Fibroblast of pulmonary artery (primary cell): Measurements from ENCODE around the gene PIK3CD.
A peak's percentile ranks its signal among the peaks of the same experiment; 100 is the strongest.
"Not testable (repeated sequence)": the region's sequence is repeated elsewhere in the genome, so short reads cannot be mapped to it uniquely, and the experiment has no call there.

Experiments
- DNase-seq: peaks from one replicate; pipeline ENCODE4 v3.0.0-alpha.2; 2010; ENCODE audit warnings: low read depth
- H3K4me3 ChIP-seq: replicated peaks from 2 replicates; pipeline ENCODE4 v1.5.1; 2011; ENCODE audit warnings: low read depth, mild to moderate bottlenecking, control low read depth, low read length, moderate library complexity
- CTCF ChIP-seq: IDR thresholded peaks from 2 replicates; pipeline ENCODE4 v1.5.1; 2011; ENCODE audit warnings: mild to moderate bottlenecking, control low read depth, low read length, inconsistent platforms; ENCODE audit errors: missing control alignments

PIK3CD gene

GRCh38 chr1:9737671-9738070, 86.1 kb downstream of the PIK3CD start:
- DNase-seq, result no peak
- H3K4me3 ChIP-seq, result no peak overlapping the region
- TF ChIP-seq CTCF, result no peak

- DNase-seq, result no peak
- no peak overlapping the region for H3K4me3 ChIP-seq
- TF ChIP-seq CTCF, result no peak
These were observed 92.7 kb downstream of the PIK3CD start for GRCh38 chr1:9744106-9744799.

GRCh38 chr1:9746211-9746610, 94.7 kb downstream of the PIK3CD start:
- no peak overlapping the region for H3K4me3 ChIP-seq
- DNase-seq, result peak; percentile 44
- TF ChIP-seq CTCF, result no peak

- H3K4me3 ChIP-seq, result no peak overlapping the region
- no peak for DNase-seq
- TF ChIP-seq CTCF, result no peak
These were observed 95.1 kb downstream of the PIK3CD start for GRCh38 chr1:9746651-9747050.

- not testable (repeated sequence) for DNase-seq, H3K4me3 ChIP-seq
These were observed 96.9 kb downstream of the PIK3CD start for GRCh38 chr1:9748391-9748790.

- no peak overlapping the region for H3K4me3 ChIP-seq
- TF ChIP-seq CTCF, result no peak
- DNase-seq, result no peak
These were observed 97.8 kb downstream of the PIK3CD start for GRCh38 chr1:9749361-9749760.

- TF ChIP-seq CTCF, result no peak
- DNase-seq, result no peak
- no peak overlapping the region for H3K4me3 ChIP-seq
These were observed 100.4 kb downstream of the PIK3CD start for GRCh38 chr1:9751971-9752370.
